GM12891 (cell line): ENCODE data around the gene ZDHHC22.

Experiments used
- DNase-seq: peaks from one replicate; pipeline ENCODE4 v3.0.0; 2011; ENCODE audit warnings: low spot score; ENCODE audit not compliant: insufficient read length
- FAIRE-seq: peaks from 2 replicates; lab custom pipeline; 2011; peaks lifted over from hg19 to GRCh38; lab: Jason Lieb, UNC
- PAX5 ChIP-seq: IDR thresholded peaks from 2 replicates; pipeline ENCODE4 v1.6.1; 2011; ENCODE audit warnings: low read length, moderate library complexity, mild to moderate bottlenecking; ENCODE audit not compliant: insufficient read depth, severe bottlenecking
- POLR2A ChIP-seq: IDR thresholded peaks from 2 replicates; pipeline ENCODE4 v1.6.1; 2011; ENCODE audit warnings: low read depth, low read length, control low read depth
- POLR2AphosphoS5 ChIP-seq: IDR thresholded peaks from 2 replicates; pipeline ENCODE4 v1.6.1; 2011; ENCODE audit warnings: low read depth, low read length, control low read depth
- POU2F2 ChIP-seq: IDR thresholded peaks from 2 replicates; pipeline ENCODE4 v1.6.1; 2011; ENCODE audit warnings: low read depth, mild to moderate bottlenecking, control low read depth, low read length, moderate library complexity
- SPI1 ChIP-seq: IDR thresholded peaks from 2 replicates; pipeline ENCODE4 v1.6.1; 2011; ENCODE audit warnings: low read depth, low read length, control low read depth
- TAF1 ChIP-seq: IDR thresholded peaks from 2 replicates; pipeline ENCODE4 v1.6.1; 2011; ENCODE audit warnings: low read depth, low read length, control low read depth

ZDHHC22 gene

DNA sequence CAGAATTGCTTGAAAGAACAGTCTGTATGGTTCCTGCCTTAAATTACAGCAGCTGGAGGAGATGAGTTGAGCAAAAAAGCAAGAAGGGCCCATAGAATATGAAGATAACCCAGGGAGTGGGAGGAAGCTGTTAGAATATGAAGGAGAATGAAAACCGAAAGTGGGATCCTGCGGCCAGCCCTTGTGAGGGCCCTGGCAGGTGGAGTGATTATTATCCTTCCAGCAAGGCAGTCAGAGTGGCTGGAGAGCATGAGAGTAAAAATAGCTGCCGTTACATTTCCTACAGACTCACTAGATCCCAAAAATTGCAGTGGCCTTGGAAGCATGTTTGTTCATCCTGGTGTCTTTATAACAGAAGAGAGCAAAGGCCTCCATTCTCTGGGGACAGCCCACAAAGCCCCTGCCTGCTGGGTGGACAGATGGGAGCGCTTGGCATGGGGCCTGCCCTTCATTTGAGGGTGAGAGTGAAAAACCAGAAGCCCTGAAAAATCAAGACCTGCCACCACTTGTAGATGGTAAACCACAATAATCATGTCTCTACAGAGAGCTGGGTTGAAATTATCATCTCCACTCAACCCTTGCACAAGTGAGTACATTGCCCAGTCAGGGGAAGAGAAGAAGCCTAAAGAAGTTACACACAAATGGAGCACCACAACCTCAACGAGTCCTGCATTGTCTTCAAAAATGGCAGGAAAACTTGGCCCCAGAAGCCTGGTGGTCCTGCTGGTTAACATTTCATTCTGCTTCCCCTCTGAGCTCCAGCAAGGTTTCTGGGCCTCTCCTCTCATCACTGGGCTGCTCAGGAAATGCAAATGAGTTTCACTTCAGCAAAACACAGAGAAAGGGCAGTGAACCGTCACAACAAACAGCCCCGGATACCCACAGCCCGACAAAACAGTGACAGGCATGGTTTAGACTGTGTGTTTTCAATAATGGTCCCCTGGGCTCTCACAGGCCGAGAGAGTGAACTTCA is 20.5 kb downstream of the ZDHHC22 start:
- DNase-seq = no peak
- peak; percentile 99 for FAIRE-seq
- TF ChIP-seq POLR2AphosphoS5 (peak; percentile 69; the same call in 1 of the 2 replicates), TAF1 (peak; percentile 60), POU2F2 (peak; percentile 99), POLR2A (peak; percentile 65; the same call in 1 of the 2 replicates), SPI1 (peak; percentile 96), PAX5 (peak; percentile 84)

- DNase-seq (no peak), FAIRE-seq (peak; percentile 75)
- no peak for TF ChIP-seq SPI1
Observed at GRCh38 chr14:77119851-77120250, 21.7 kb downstream of the ZDHHC22 start.

- no peak for DNase-seq
- FAIRE-seq = no peak
- TF ChIP-seq POLR2A = no peak
- no peak for TF ChIP-seq POU2F2
- TF ChIP-seq PAX5 = no peak
- no peak for TF ChIP-seq TAF1
- no peak for TF ChIP-seq POLR2AphosphoS5
- TF ChIP-seq SPI1 = no peak
Observed at GRCh38 chr14:77116172-77116817, 25.3 kb downstream of the ZDHHC22 start.

- FAIRE-seq = no peak
- no peak for DNase-seq
- no peak for TF ChIP-seq POLR2A
- no peak for TF ChIP-seq POLR2AphosphoS5
- TF ChIP-seq SPI1 = no peak
- TF ChIP-seq PAX5 = no peak
Observed at GRCh38 chr14:77114609-77115008, 27.0 kb downstream of the ZDHHC22 start.

GRCh38 chr14:77113644-77114043 is 27.9 kb downstream of the ZDHHC22 start:
- FAIRE-seq (no peak), DNase-seq (no peak)
- TF ChIP-seq SPI1 (no peak), PAX5 (no peak), POU2F2 (no peak), POLR2AphosphoS5 (no peak), TAF1 (no peak), POLR2A (no peak)

- TF ChIP-seq PAX5 (no peak), TAF1 (no peak), POLR2AphosphoS5 (no peak), POLR2A (no peak), SPI1 (no peak), POU2F2 (no peak)
- DNase-seq (no peak), FAIRE-seq (no peak)
Observed at GRCh38 chr14:77111021-77111420, 30.6 kb downstream of the ZDHHC22 start.

GRCh38 chr14:77110286-77110685 is 31.3 kb downstream of the ZDHHC22 start:
- FAIRE-seq (no peak), DNase-seq (no peak)

GRCh38 chr14:77109656-77110055 is 31.9 kb downstream of the ZDHHC22 start:
- DNase-seq (no peak), FAIRE-seq (peak; percentile 23)
- no peak for TF ChIP-seq TAF1
- no peak for TF ChIP-seq SPI1
- no peak for TF ChIP-seq POLR2AphosphoS5
- no peak for TF ChIP-seq POLR2A
- TF ChIP-seq POU2F2 = no peak
- TF ChIP-seq PAX5 = no peak

More at GRCh38 chr14:77110286-77110685, 31.3 kb downstream of the ZDHHC22 start:
- TF ChIP-seq SPI1 (no peak), PAX5 (no peak), POU2F2 (no peak), POLR2A (no peak), POLR2AphosphoS5 (no peak), TAF1 (no peak)

GRCh38 chr14:77108753-77109152 is 32.8 kb downstream of the ZDHHC22 start:
- TF ChIP-seq POLR2AphosphoS5 = no peak
- TF ChIP-seq TAF1 = no peak
- TF ChIP-seq SPI1 = no peak
- no peak for TF ChIP-seq POU2F2
- no peak for TF ChIP-seq PAX5
- no peak for TF ChIP-seq POLR2A
- DNase-seq (no peak), FAIRE-seq (no peak)

GRCh38 chr14:77107228-77107627 is 34.4 kb downstream of the ZDHHC22 start:
- DNase-seq = no peak
- no peak for FAIRE-seq
- TF ChIP-seq POLR2AphosphoS5 (no peak), SPI1 (no peak)
